ENCODE results near the gene USP9X.
"Not testable (repeated sequence)": the region's sequence is repeated elsewhere in the genome, so short reads cannot be mapped to it uniquely, and the experiment has no call there.

Gene USP9X

GRCh38 chrX:41087201-41087600 is 2.0 kb downstream of the USP9X start:
- no peak for DNase-seq

GRCh38 chrX:41090568-41091238 is 5.5 kb downstream of the USP9X start:
- DNase-seq, result no peak

DNA sequence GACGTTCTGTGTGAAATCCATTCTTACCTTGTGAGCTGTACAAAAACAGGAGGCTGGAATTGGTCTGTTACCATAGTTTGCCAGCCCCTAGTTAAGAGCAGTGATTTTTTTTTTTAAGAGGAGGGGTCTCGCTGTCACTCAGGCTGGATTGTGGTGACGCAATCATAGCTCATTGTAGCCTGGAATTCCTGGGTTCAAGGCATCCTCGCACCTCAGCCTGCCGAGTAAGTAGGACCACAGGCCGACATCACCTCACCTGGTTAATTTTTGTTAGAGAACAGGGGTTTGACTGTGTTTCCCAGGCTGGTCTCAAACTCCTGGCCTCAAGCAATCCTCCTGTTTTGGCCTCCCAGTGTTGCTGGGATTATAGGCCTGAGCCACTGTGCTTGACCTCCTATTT is 7.5 kb downstream of the USP9X start:
- no peak for DNase-seq

DNA sequence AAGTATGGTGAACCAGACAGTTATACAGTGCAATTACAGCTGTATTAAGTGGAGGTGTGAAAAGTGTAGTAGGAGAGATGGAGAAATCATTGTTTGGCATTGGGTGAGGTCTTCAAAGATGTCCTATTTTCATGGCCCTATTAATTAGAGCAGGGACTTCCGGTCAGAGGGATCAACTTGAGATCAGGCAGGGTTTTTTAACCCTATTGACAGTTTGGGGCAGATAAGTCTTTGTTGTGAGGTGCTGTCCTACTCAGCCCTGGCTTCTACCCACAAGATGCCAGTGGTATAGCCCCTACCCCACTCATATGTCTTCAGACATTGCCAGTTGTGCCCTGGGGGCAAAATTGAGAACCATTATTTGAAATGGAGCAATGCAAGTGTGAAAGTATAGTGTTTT is 9.9 kb downstream of the USP9X start:
- no peak for DNase-seq

DNA sequence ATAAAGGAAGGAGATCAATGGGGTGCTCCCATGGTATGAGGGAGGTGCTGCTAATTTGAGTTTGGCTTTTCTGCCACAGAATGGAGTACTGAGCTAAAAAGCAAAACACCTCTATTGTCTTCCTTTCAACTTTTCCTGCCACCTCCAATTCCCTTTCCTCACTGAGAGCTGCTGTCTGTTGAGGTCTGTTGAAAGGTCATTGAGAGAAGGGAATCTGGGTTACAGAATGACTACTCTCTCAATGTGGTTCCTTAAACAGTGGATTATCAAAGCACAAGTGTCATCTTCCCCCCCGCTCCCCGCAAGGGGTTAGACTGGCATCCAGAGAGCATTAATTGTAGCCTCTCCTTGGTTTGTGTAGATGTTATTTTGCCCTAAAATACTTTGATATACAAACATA is 10.7 kb downstream of the USP9X start:
- DNase-seq, result no peak

GRCh38 chrX:41096339-41096955 is 11.2 kb downstream of the USP9X start:
- no peak for DNase-seq

DNA sequence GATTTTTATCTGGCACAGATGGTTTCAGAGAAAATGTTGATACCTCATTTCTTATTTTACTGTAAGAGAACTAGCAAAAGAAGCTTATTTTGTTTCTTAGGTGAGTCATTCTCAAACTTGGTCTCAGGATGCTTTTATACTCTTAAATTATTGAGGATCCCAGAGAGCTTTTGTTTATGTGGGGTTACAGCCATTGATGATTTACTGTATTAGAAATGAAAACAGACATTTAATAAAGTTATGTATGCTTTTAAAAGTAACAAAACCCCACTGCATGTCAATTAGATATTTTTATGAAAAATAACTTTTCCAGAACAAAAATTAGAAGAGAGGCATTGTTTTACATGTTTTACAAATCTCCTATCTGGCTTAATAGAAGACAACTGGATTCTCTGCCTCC is 12.1 kb downstream of the USP9X start:
- no peak for DNase-seq

DNA sequence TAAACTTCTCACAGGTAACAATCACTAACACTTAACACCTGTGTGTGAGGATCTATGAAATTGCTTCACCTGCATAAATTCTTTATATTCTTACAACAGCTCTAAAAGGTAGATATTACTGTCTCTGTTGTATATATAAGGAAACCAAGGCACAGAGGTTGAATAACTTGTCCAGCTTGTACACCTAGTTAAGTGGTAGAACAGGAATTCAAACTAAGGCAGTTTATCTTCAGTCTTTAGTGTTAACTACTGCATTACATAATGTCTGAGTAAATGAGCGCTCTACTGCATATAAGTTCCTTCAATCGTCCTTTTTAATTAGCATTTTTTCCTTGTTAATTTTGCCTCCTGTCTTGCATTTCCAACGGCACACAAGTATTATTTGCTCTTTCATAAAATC is 15.0 kb downstream of the USP9X start:
- DNase-seq, result no peak

DNA sequence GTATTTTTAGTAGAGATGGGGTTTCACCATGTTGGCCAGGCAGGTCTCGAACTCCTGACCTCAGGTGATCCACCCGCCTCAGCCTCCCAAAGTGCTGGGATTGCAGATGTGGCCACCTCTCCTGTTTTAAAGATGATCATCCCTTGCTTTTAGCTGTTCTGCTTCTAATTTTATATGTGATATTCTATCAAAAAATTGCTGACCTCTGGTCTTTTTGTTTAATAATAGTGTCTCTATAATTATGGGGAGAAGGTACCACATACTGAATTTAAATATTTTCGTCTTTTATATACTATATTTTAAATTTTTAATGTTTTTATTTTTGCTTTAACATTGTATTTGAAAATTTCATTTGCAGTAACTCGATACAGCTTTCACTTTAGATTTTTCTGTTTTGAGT is 15.6 kb downstream of the USP9X start:
- DNase-seq, result no peak

DNA sequence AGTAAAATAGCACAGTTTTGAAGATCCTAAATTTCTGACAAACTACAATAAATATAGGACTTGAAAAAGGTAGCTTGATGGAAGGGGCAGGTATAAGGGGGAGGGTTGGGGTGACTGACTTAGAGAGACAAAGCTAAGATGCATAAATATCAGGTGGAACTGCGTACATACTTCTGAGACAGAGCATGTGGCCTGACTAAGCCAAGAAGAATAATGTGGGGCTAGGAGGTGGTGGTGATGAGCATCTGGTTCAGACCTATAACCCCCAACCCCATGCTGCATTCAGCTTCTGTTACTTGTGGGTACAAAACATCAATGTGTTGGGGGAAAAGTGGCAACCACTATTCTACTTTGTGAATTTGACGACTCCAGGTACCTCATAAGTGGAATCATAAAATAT is 19.8 kb downstream of the USP9X start:
- no peak for DNase-seq

- DNase-seq, result not testable (repeated sequence)
Measured at GRCh38 chrX:41106257-41106656, 21.0 kb downstream of the USP9X start.

DNA sequence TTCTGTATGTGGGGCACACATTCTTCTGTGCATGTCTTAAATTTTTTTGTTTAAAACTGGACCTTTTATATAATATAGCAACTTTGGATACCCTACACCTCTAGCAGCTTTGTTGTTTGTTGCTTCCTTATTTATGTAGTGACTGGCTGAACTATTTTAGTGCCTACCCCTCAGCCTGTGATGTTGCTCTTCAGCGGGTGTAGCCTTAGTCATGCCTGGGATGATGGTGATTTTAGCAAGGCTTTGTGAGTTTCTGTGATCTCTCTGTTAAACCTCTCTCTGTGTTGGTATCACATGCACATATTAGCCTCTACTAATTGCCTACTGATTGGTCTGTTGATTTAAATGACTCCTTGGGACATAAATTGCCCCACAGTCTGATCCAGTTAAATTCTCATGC is 22.8 kb downstream of the USP9X start:
- no peak for DNase-seq

DNA sequence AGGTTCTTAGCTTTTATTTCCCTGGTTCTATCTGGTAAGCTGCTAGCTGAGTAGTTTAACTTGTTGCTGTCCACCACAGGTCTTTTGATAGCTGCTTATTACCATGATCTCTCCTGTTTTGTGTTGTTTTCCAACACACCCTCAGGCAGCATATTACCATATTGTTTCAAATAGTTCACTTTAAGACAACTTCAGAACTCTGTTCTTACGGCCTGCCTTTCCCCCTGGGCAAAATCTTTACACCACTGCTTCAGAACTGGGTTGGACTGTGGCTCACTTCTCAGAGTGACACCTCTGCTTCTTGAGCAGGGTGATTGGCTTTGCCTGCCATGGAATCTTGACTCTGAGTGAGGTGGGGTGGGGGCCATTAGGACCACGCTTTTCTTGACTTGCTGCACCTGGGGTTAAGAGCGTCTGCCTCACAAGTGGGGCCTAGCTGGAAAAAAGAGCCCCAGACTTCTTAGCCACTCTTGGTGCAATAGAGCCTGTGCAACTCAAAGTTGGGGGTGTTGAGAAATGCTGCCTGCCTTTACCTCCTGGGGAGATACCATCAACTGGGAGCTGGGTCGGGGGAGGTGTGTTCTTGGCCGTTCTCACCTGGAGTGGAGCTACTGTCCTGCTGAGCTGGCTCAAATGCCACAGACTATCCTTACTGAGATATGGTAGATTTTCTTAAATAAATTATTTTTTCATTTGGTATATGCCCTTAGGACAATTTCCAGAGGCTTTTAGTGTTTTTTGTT is 23.4 kb downstream of the USP9X start:
- DNase-seq, result no peak

- no peak for DNase-seq
Measured at GRCh38 chrX:41110801-41111625, 25.8 kb downstream of the USP9X start.

GRCh38 chrX:41115104-41115425 is 29.8 kb downstream of the USP9X start:
- peak; percentile 15 for DNase-seq

DNA sequence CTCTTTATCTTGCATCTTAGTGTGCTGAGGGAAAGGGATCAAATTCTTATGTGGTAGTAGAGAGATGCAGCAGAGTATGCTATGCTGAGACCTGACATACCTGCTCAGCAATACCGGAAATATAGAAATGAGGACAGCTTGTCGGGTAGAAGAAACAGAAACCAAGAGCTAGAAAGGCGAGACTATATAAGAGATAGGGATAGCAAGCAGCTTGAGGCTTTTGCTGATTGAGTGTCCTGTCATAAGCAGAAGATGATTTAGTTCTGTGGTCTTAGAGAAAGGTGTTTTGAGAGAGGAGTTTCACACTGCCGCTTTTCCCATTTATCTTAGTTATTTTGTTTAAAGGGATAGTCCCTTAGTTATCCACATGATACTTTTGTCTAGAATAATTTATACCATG is 31.7 kb downstream of the USP9X start:
- DNase-seq, result peak; percentile 18

- no peak for DNase-seq
Measured at GRCh38 chrX:41118156-41118555, 32.9 kb downstream of the USP9X start.

- DNase-seq, result no peak
Measured at GRCh38 chrX:41119803-41120202, 34.6 kb downstream of the USP9X start.

DNA sequence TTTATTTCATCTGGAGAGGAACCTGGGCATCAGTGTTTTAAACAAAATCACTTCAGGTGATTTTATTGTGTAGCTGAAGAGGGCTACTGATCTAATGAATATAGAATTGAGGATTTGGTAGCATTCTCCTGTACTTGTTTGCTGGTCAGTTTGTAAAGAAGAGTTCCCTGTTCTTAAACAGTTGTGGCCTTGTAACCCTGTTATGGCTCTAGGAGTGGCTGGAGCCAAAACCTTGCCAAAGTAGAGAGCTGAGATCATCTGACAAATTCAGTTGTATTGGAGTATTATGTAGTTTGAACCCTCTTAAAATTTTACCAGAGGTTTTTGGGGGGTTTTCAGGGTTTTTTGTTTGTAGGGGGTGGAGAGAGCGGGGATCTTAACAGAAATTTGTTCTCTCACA is 36.5 kb downstream of the USP9X start:
- DNase-seq, result no peak

DNA sequence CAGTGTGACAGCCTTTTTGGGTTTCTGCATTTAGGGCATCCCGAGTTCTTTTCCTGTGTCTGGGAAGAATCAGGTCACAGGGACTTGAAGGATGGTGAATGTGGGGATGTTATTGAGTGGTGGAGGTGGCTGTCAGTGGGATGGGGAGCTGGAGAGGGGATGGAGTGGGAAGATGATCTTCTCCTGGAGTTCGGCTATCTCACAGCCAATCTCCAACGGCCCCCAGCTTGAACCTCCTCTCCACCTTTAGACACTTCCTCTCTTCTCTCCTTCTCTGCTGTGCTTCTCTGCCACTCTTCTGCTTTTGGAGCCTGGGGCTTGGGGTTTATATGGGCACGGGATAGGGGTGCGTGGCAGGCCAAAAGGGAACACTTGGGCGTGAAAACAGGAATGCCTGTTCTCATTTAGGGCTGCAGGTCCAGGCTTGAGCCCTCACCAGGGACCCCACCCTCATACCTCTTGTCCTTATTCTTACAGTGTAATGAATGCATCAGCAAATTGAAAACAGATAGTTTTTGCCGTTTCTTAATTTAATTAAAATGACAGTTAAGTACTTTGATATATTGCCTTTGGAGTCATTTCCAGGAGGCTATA is 37.5 kb downstream of the USP9X start:
- no peak for DNase-seq

- DNase-seq, result peak; percentile 10
Measured at GRCh38 chrX:41127477-41128192, 42.4 kb downstream of the USP9X start.

DNA sequence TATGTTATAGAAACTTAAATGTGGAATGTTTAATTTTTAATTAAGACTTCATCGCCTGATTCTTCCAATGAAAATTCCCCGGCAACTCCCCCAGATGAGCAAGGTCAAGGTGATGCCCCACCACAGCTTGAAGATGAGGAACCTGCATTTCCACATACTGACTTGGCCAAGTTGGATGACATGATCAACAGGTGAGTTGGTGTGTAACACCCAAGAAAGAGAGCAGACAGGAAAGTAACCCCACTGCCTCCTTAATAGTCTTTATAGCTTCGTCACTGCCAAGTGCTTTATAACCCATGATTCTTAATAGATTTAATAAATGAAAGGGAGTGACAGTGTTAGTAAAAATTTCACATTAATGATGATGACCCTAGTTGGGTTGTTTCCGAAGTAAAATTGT is 43.7 kb downstream of the USP9X start:
- DNase-seq, result no peak

DNA sequence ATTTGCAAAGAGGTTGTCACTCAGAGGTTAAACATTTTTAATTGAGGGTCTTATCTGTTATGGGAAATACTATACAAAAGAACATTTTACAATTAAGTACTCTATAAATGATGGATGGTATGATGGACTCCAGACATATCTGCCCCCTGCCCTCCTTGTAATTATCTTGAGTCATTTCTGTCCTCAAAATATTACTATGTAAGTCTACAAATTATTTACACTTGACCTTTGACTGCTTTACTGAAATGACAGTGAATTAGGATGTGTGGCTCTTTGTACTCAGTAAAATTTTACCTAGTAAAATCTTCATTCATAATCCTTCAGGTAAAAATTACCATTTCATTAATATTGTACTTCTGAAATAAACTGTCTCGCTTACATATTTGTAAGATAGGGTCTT is 46.5 kb downstream of the USP9X start:
- DNase-seq, result no peak
